ENCODE results near the gene STXBP5. TPM values are rescaled to one million over a fixed set of nuclear protein-coding genes. Genes with fewer than 3 reads are reported as not detected.

Gene STXBP5
- total RNA-seq, 3 donors from 2014 or later = 42.0 to 71.1 (median 47.8) TPM

GRCh38 chr6:147266821-147267220, 62.6 kb downstream of the STXBP5 start:
- DNase-seq = no peak
- H3K4me1 ChIP-seq (ENCODE audit: low read depth) = peaks cover 13% of the 10 kb centered on the region
- no peaks in the 10 kb centered on the region for H3K9me3 ChIP-seq
- H3K36me3 ChIP-seq (ENCODE audit: low read depth) = no peaks in the 10 kb centered on the region
- no peak for ATAC-seq
- no peak overlapping the region for H3K4me3 ChIP-seq
- TF ChIP-seq, protein P1, sequence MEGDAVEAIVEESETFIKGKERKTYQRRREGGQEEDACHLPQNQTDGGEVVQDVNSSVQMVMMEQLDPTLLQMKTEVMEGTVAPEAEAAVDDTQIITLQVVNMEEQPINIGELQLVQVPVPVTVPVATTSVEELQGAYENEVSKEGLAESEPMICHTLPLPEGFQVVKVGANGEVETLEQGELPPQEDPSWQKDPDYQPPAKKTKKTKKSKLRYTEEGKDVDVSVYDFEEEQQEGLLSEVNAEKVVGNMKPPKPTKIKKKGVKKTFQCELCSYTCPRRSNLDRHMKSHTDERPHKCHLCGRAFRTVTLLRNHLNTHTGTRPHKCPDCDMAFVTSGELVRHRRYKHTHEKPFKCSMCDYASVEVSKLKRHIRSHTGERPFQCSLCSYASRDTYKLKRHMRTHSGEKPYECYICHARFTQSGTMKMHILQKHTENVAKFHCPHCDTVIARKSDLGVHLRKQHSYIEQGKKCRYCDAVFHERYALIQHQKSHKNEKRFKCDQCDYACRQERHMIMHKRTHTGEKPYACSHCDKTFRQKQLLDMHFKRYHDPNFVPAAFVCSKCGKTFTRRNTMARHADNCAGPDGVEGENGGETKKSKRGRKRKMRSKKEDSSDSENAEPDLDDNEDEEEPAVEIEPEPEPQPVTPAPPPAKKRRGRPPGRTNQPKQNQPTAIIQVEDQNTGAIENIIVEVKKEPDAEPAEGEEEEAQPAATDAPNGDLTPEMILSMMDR (IDR thresholded peaks at IDR 0.05) = no peak
- intact Hi-C loops (cut with DNase I, micrococcal nuclease) = no loop called here

GRCh38 chr6:147267658-147268057, 63.4 kb downstream of the STXBP5 start:
- H3K36me3 ChIP-seq (ENCODE audit: low read depth) = no peaks in the 10 kb centered on the region
- H3K4me1 ChIP-seq (ENCODE audit: low read depth) = peaks cover 9% of the 10 kb centered on the region
- TF ChIP-seq, protein P1 (IDR thresholded peaks at IDR 0.05) = no peak
- no peaks in the 10 kb centered on the region for H3K9me3 ChIP-seq
- intact Hi-C loops (cut with DNase I, micrococcal nuclease) = no loop called here
- no peak for ATAC-seq
- no peak overlapping the region for H3K4me3 ChIP-seq
- DNase-seq = no peak

GRCh38 chr6:147268254-147268653, 64.0 kb downstream of the STXBP5 start:
- ATAC-seq (no peak), DNase-seq (no peak)
- H3K4me1 ChIP-seq (ENCODE audit: low read depth) = peaks cover 8% of the 10 kb centered on the region
- intact Hi-C loops (cut with DNase I, micrococcal nuclease) = no loop called here
- H3K36me3 ChIP-seq (ENCODE audit: low read depth) = no peaks in the 10 kb centered on the region
- no peak overlapping the region for H3K4me3 ChIP-seq
- H3K9me3 ChIP-seq = no peaks in the 10 kb centered on the region
- TF ChIP-seq, protein P1 (IDR thresholded peaks at IDR 0.05) = no peak

DNA sequence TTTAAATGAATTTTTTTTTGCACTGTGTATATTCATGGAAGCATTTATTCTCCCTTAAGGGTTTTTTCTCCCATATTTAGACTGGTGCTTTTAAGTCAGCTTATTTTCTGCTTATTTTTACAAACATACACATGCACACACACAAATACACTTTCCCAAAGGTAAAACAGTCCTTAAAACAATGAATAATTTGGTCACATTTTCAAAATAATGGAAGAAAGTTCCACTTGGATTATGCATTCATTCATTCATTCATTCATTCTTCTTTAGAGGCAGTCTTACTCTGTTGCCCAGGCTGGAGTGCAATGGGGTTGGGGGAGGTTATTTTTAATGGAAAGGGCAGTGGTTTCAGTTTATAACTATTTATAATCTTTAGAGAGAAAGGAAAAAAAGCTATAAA, 69.8 kb downstream of the STXBP5 start:
- Histone ChIP-seq H3K9me3 (no peaks in the 10 kb centered on the region), H3K4me1 (ENCODE audit: low read depth) (no peaks in the 10 kb centered on the region), H3K36me3 (ENCODE audit: low read depth) (no peaks in the 10 kb centered on the region), H3K4me3 (no peak overlapping the region)
- intact Hi-C loops (cut with DNase I, micrococcal nuclease) = no loop called here
- no peak for DNase-seq
- TF ChIP-seq, protein P1 (IDR thresholded peaks at IDR 0.05) = no peak
- ATAC-seq = no peak

DNA sequence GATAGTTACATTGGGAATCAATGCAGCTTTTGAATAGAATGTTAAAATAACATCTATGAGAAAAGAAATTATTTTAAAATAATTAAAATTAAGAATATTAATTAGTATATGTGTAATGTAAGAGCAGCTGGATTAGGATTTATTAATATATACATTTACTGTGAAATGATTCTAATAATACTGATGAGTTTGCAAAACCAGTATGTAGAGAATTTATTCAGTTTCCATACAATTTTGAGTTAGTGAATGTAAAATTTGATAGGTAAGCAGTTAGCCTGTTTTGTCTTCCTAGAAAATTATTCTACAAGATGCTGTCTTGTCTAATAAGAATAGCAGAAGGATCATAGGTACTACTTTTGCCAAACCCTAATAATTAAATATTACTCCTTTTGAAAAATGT, 70.6 kb downstream of the STXBP5 start:
- H3K36me3 ChIP-seq (ENCODE audit: low read depth) = no peaks in the 10 kb centered on the region
- DNase-seq (no peak), ATAC-seq (no peak)
- no peaks in the 10 kb centered on the region for H3K9me3 ChIP-seq
- intact Hi-C loops (cut with DNase I, micrococcal nuclease) = no loop called here
- no peak overlapping the region for H3K4me3 ChIP-seq
- no peaks in the 10 kb centered on the region for H3K4me1 ChIP-seq (ENCODE audit: low read depth)
- TF ChIP-seq, protein P1 (IDR thresholded peaks at IDR 0.05) = no peak

DNA sequence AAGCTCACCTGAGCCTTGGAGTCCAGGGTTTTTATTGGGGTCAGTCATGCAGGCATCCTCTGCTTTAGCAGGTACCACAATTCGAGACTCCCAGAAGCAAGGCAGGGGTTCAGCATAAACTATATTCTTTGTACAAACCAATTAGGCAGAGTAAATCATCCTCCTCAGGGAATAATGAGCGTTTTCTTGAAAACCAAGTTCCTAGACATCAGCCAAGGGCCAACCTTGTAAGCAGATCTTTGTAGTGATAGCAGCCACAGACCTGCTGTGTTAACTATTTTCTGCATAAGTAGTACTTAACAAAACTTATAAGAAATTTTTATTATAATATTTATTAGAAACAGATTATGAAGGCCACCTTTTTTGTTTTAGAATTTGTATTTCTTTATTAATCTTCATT, 74.7 kb downstream of the STXBP5 start:
- Histone ChIP-seq H3K4me1 (ENCODE audit: low read depth) (peaks cover 22% of the 10 kb centered on the region), H3K9me3 (no peaks in the 10 kb centered on the region), H3K36me3 (ENCODE audit: low read depth) (no peaks in the 10 kb centered on the region), H3K4me3 (no peak overlapping the region)
- ATAC-seq (no peak), DNase-seq (no peak)
- intact Hi-C loops (cut with DNase I, micrococcal nuclease) = no loop called here
- TF ChIP-seq, protein P1 (IDR thresholded peaks at IDR 0.05) = no peak

Data from mucosa of descending colon (tissue), 3 donors.